ENCODE measurements around the gene GRK7. TPM values are rescaled to one million over a fixed set of nuclear protein-coding genes. Genes with fewer than 3 reads are reported as not detected.
A peak's percentile ranks its signal among the peaks of the same experiment; 100 is the strongest.

GRK7 gene
- total and polyA plus RNA-seq, 9 of the 15 experiments (the other 6 are each of a cell fraction or from before 2014, with no cell fraction given), result 0.01 to 0.08 (median 0.04) TPM; not detected in 3

DNA sequence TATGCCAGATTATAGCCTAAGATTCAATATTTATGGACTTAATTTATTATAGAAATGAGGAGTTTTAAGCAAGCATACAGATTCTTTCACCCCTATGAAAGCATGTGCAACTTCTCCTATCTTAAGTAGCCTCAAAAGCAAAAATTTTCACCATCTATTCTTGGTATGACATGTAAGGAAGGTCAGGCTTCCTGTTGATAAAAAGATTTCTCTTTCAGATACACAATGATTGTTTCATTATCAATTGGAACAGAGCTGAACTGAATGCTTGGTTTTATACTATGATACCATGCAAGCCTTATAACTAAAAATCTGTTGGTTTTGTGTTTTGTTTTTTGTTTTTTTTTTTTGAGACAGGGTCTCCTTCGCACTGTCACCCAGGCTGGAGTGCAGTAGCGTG, 3.9 kb downstream of the GRK7 start:
- H3K4me2 ChIP-seq (ENCODE audit: insufficient read depth, low read length), result no peak overlapping the region
- DNase-seq (ENCODE audit: extremely low read depth in 1 of 4, low spot score in 3 of 4) (no peak), FAIRE-seq (no peak), ATAC-seq (no peak)
- intact Hi-C loops (cut with micrococcal nuclease), result no loop called here
- H3K4me3 ChIP-seq, result no peak overlapping the region
- ChIA-PET POLR2A (no interaction called here), CTCF (ENCODE audit: low intra/inter-chr PET ratio) (no interaction called here)
- H3K27me3 ChIP-seq (ENCODE audit: control insufficient read depth in 2 of 2, insufficient read depth in 2 of 2, low read length in 2 of 2), result no peaks in the 10 kb centered on the region
- no peak overlapping the region for H3K27ac ChIP-seq (ENCODE audit: extremely low read depth, low read depth, low read length)
- no peaks in the 10 kb centered on the region for H3K9me1 ChIP-seq (ENCODE audit: control insufficient read depth, insufficient read depth, low read length)
- no peaks in the 10 kb centered on the region for H3K36me3 ChIP-seq (ENCODE audit: control insufficient read depth, insufficient read depth, low read length)
- H2AFZ ChIP-seq (ENCODE audit: low read depth, low read length), result no peak overlapping the region
- H3K79me2 ChIP-seq (ENCODE audit: control insufficient read depth, insufficient read depth, low read length), result no peaks in the 10 kb centered on the region
- WGBS (ENCODE audit: insufficient coverage, low coverage, missing lambda C conversion rate), result 50% methylated on average over 1 of the region's 2 CpGs
- BruUV-seq (replicated peaks), result no TSS peak
- H3K9me3 ChIP-seq (replicated peaks; ENCODE audit: control insufficient read depth, insufficient read depth, low read depth, low read length), result no peaks in the 10 kb centered on the region
- in situ Hi-C loops (cut with MboI), result no loop called here
- peaks cover 7 to 10% of the 10 kb centered on the region in 2 experiments; a peak in 4 of 5 replicates for H3K4me1 ChIP-seq (replicated peaks in 1 of 2; ENCODE audit: control insufficient read depth in 2 of 2, insufficient read depth in 2 of 2, low read length in 2 of 2)
- no peaks in the 10 kb centered on the region for H4K20me1 ChIP-seq (replicated peaks; ENCODE audit: control insufficient read depth, insufficient read depth, low read length)
- no peak overlapping the region for H3K9ac ChIP-seq (ENCODE audit: insufficient read depth in 1 of 2, low read depth in 2 of 2, low read length in 2 of 2)
- no peak for TF ChIP-seq ZNF133 (CRISPR knock-in tag; IDR thresholded peaks at IDR 0.05)

DNA sequence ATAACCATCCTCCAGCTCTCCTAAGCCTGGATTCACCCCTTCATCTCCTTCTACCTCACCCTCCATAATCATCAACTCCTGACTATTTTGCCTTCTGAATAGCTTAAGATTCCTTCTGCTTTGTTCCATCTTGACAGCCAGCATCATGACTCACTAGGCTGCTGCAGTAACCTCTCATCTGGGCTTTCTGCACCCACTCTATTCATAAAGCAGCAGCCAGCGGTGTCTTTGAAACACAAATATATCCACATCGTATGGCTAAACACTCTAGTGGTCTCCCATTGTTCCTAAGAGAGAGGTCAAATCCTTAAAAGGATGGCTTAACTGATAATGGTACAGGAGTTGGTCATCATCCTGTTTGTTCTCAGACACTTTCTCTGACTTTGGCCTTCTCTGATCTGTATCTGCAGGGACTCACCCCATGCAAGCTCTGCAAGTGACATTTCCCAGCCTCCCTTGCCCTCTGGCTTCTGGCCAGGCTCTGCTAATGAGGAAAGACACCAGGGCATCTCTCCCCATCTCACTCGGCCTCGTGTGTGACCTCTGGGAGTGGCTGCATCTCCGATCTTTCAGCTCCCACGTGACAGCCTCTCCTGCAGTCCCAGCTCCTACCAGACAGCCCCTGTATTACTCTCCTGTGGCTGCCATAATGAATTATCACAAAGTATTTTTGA, 6.2 kb downstream of the GRK7 start:
- 4% methylated on average over 6 of the region's 6 CpGs for WGBS (ENCODE audit: insufficient coverage, low coverage, missing lambda C conversion rate)
- TF ChIP-seq, protein P1, sequence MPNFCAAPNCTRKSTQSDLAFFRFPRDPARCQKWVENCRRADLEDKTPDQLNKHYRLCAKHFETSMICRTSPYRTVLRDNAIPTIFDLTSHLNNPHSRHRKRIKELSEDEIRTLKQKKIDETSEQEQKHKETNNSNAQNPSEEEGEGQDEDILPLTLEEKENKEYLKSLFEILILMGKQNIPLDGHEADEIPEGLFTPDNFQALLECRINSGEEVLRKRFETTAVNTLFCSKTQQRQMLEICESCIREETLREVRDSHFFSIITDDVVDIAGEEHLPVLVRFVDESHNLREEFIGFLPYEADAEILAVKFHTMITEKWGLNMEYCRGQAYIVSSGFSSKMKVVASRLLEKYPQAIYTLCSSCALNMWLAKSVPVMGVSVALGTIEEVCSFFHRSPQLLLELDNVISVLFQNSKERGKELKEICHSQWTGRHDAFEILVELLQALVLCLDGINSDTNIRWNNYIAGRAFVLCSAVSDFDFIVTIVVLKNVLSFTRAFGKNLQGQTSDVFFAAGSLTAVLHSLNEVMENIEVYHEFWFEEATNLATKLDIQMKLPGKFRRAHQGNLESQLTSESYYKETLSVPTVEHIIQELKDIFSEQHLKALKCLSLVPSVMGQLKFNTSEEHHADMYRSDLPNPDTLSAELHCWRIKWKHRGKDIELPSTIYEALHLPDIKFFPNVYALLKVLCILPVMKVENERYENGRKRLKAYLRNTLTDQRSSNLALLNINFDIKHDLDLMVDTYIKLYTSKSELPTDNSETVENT (CRISPR knock-in tag; IDR thresholded peaks at IDR 0.05), result no peak
- TF ChIP-seq ZNF232 (CRISPR knock-in tag; IDR thresholded peaks at IDR 0.05) (no peak), ESRRA (IDR thresholded peaks at IDR 0.05; ENCODE audit: borderline replicate concordance, low read depth) (peak; percentile 88), MTF1 (CRISPR knock-in tag; IDR thresholded peaks at IDR 0.05; ENCODE audit: borderline replicate concordance) (no peak)
- TF ChIP-seq, protein P2, sequence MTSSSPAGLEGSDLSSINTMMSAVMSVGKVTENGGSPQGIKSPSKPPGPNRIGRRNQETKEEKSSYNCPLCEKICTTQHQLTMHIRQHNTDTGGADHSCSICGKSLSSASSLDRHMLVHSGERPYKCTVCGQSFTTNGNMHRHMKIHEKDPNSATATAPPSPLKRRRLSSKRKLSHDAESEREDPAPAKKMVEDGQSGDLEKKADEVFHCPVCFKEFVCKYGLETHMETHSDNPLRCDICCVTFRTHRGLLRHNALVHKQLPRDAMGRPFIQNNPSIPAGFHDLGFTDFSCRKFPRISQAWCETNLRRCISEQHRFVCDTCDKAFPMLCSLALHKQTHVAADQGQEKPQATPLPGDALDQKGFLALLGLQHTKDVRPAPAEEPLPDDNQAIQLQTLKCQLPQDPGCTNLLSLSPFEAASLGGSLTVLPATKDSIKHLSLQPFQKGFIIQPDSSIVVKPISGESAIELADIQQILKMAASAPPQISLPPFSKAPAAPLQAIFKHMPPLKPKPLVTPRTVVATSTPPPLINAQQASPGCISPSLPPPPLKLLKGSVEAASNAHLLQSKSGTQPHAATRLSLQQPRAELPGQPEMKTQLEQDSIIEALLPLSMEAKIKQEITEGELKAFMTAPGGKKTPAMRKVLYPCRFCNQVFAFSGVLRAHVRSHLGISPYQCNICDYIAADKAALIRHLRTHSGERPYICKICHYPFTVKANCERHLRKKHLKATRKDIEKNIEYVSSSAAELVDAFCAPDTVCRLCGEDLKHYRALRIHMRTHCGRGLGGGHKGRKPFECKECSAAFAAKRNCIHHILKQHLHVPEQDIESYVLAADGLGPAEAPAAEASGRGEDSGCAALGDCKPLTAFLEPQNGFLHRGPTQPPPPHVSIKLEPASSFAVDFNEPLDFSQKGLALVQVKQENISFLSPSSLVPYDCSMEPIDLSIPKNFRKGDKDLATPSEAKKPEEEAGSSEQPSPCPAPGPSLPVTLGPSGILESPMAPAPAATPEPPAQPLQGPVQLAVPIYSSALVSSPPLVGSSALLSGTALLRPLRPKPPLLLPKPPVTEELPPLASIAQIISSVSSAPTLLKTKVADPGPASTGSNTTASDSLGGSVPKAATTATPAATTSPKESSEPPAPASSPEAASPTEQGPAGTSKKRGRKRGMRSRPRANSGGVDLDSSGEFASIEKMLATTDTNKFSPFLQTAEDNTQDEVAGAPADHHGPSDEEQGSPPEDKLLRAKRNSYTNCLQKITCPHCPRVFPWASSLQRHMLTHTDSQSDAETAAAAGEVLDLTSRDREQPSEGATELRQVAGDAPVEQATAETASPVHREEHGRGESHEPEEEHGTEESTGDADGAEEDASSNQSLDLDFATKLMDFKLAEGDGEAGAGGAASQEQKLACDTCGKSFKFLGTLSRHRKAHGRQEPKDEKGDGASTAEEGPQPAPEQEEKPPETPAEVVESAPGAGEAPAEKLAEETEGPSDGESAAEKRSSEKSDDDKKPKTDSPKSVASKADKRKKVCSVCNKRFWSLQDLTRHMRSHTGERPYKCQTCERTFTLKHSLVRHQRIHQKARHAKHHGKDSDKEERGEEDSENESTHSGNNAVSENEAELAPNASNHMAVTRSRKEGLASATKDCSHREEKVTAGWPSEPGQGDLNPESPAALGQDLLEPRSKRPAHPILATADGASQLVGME (CRISPR knock-in tag; IDR thresholded peaks at IDR 0.05), result peak; percentile 60; the same call in 1 of the 2 replicates

More for the DNA sequence above, 6.2 kb downstream of the GRK7 start:
- ChIA-PET CTCF (ENCODE audit: low intra/inter-chr PET ratio) (no interaction called here), POLR2A (interaction anchor here (0.6 to 1.0 kb wide), 4 partner anchors 20 to 127 kb away, joined by 3 to 4 read pairs (median 3); no protein-coding TSS in a partner anchor)
- FAIRE-seq (peak; percentile 59), DNase-seq (ENCODE audit: extremely low read depth in 1 of 4, low spot score in 3 of 4) (peak; percentile 35 to 76 (median 44)), ATAC-seq (peak; percentile 95)
- intact Hi-C loops (cut with micrococcal nuclease) (no loop called here), in situ Hi-C loops (cut with MboI) (no loop called here)
- Histone ChIP-seq H3K9me3 (replicated peaks; ENCODE audit: control insufficient read depth, insufficient read depth, low read depth, low read length) (no peaks in the 10 kb centered on the region), H3K9me1 (ENCODE audit: control insufficient read depth, insufficient read depth, low read length) (no peaks in the 10 kb centered on the region), H3K36me3 (ENCODE audit: control insufficient read depth, insufficient read depth, low read length) (no peaks in the 10 kb centered on the region), H3K27me3 (ENCODE audit: control insufficient read depth in 2 of 2, insufficient read depth in 2 of 2, low read length in 2 of 2) (no peaks in the 10 kb centered on the region), H3K4me1 (replicated peaks in 1 of 2; ENCODE audit: control insufficient read depth in 2 of 2, insufficient read depth in 2 of 2, low read length in 2 of 2) (peaks cover 0 to 3% of the 10 kb centered on the region in 2 experiments; a peak in 2 of 5 replicates), H3K4me3 (no peak overlapping the region), H3K27ac (ENCODE audit: extremely low read depth, low read depth, low read length) (no peak overlapping the region), H3K9ac (ENCODE audit: insufficient read depth in 1 of 2, low read depth in 2 of 2, low read length in 2 of 2) (no peak overlapping the region), H3K4me2 (ENCODE audit: insufficient read depth, low read length) (0 out of 2 replicates have a peak overlapping the region, but pooled peaks have one; percentile 12), H2AFZ (ENCODE audit: low read depth, low read length) (peak overlapping the region; percentile 12), H3K79me2 (ENCODE audit: control insufficient read depth, insufficient read depth, low read length) (no peaks in the 10 kb centered on the region), H4K20me1 (replicated peaks; ENCODE audit: control insufficient read depth, insufficient read depth, low read length) (no peaks in the 10 kb centered on the region)
- no TSS peak for BruUV-seq (replicated peaks)

All from K562 (cell line).